PC-3 (cell line): ENCODE measurements around the gene PAGE2B.

Source experiments
- EZH2 ChIP-seq: fragments of 300-600 bp; sonication (generic); IDR thresholded peaks from one replicate; pipeline ENCODE4 v1.6.1; 2017; ENCODE audit warnings: antibody characterized with exemption, mild to moderate bottlenecking, low read length; ENCODE audit not compliant: unreplicated experiment
- TF ChIP-seq, protein P1 (sequence below): fragments of 300-600 bp; sonication (generic); conservative IDR thresholded peaks from 2 replicates; pipeline ENCODE4 v1.5.1; 2017; ENCODE audit warnings: antibody characterized with exemption, low read depth, mild to moderate bottlenecking, low read length

DNA sequence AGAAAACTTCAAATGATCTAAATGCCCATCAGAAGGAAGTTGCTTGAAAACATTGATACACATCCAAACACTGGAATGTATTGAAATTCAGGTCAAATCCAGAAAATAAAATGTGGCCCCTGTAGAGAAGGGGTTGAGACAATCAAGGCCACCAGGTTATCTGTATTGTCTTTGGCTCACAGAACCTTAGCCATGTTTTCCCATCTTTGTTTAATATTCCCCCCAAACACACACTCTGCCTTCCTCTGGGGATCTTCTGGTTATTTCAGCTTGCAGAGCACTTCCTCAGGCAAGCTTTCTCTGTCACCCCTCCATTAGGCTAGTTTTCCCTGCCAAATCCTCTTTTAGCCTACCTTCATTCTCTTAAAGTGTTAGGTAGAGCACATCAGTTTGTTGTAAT, 44.4 kb downstream of the PAGE2B start:
- TF ChIP-seq, protein P1, sequence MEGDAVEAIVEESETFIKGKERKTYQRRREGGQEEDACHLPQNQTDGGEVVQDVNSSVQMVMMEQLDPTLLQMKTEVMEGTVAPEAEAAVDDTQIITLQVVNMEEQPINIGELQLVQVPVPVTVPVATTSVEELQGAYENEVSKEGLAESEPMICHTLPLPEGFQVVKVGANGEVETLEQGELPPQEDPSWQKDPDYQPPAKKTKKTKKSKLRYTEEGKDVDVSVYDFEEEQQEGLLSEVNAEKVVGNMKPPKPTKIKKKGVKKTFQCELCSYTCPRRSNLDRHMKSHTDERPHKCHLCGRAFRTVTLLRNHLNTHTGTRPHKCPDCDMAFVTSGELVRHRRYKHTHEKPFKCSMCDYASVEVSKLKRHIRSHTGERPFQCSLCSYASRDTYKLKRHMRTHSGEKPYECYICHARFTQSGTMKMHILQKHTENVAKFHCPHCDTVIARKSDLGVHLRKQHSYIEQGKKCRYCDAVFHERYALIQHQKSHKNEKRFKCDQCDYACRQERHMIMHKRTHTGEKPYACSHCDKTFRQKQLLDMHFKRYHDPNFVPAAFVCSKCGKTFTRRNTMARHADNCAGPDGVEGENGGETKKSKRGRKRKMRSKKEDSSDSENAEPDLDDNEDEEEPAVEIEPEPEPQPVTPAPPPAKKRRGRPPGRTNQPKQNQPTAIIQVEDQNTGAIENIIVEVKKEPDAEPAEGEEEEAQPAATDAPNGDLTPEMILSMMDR: no peak
- no peak for TF ChIP-seq EZH2
